Head of caudate nucleus (tissue), 42 donors: ENCODE data around the gene AFF4.

Experiments used
- DNase-seq, 42 donors: peaks; one replicate each; pipeline versions ENCODE4 v3.0.0 to v3.0.0-alpha.2; 2020 to 2021; ENCODE audit warnings: mixed read lengths in 7 of 42
- intact Hi-C: fragments of 100-400 bp; cut with DNase I; formaldehyde crosslinking; loops from one replicate; pipeline ENCODE4 v1.15.0; 2022

The AFF4 gene

GRCh38 chr5:132837868-132838267 is 125.6 kb downstream of the AFF4 start:
- no peak for DNase-seq
- intact Hi-C loops, result no loop called here

- intact Hi-C loops, result no loop called here
- no peak for DNase-seq
Measured at GRCh38 chr5:132836852-132837251, 126.6 kb downstream of the AFF4 start.

GRCh38 chr5:132834057-132834456 is 129.4 kb downstream of the AFF4 start:
- intact Hi-C loops, result no loop called here
- DNase-seq, result no peak

- intact Hi-C loops, result no loop called here
- DNase-seq, result no peak
Measured at GRCh38 chr5:132832612-132833011, 130.8 kb downstream of the AFF4 start.

- no peak for DNase-seq
- intact Hi-C loops, result no loop called here
Measured at GRCh38 chr5:132831095-132831860, 132.2 kb downstream of the AFF4 start.

GRCh38 chr5:132830436-132831094 is 132.9 kb downstream of the AFF4 start, which contains the start of gene SHROOM1:
SHROOM1 (minus strand) TSS chr5:132830647; CDS start chr5:132826140, 4,507 bp downstream.
- peak in 26 of 42 donors; percentile 24 to 75 (median 55) for DNase-seq
- intact Hi-C loops, result no loop called here

GRCh38 chr5:132829742-132830435 is 133.5 kb downstream of the AFF4 start:
- intact Hi-C loops, result loop anchor here (5.0 kb wide), 2 partner anchors 37 to 52 kb away; partner anchors contain the start of genes GDF9 and UQCRQ
- DNase-seq, result peak in 41 of 42 donors; percentile 69 to 91 (median 82)

GRCh38 chr5:132828846-132829494 is 134.5 kb downstream of the AFF4 start:
- intact Hi-C loops, result loop anchor here (5.0 kb wide), 2 partner anchors 38 to 53 kb away; partner anchors contain the start of genes GDF9 and UQCRQ
- DNase-seq, result no peak

GRCh38 chr5:132827943-132828673 is 135.3 kb downstream of the AFF4 start:
- no peak for DNase-seq
- intact Hi-C loops, result loop anchor here (5.0 kb wide), 2 partner anchors 39 to 54 kb away; partner anchors contain the start of genes GDF9 and UQCRQ

- no peak for DNase-seq
- intact Hi-C loops, result loop anchor here (5.0 kb wide), 2 partner anchors 41 to 56 kb away; partner anchors contain the start of genes GDF9 and UQCRQ
Measured at GRCh38 chr5:132826424-132827082, 136.9 kb downstream of the AFF4 start.

- intact Hi-C loops, result loop anchor here (5.0 kb wide), 2 partner anchors 41 to 56 kb away; partner anchors contain the start of genes GDF9 and UQCRQ
- no peak for DNase-seq
Measured at GRCh38 chr5:132825834-132826391, 137.5 kb downstream of the AFF4 start.
